HCT116 (cell line): Measurements from ENCODE around the gene CAMK2G. TPM values are rescaled to one million over a fixed set of nuclear protein-coding genes. Genes with fewer than 3 reads are reported as not detected.

Experiments used
- ATAC-seq: fragments of 200-7000 bp; cut with Tn5 transposase; 2 replicates; pipeline ENCODE4 v1.9.1; 2020; ENCODE audit warnings: mild to moderate bottlenecking, moderate library complexity
- BruUV-seq: library from RNA; stranded (reverse); fragments of 400-500 nt; replicated peaks from 2 replicates; lab custom pipeline; 2021; lab: Mats Ljungman, UMichigan
- CTCF ChIA-PET: fragments of 300-600 bp; sonication (Branson Sonifier 250); formaldehyde crosslinking; loops from one replicate; lab custom pipeline; 2021; ENCODE audit warnings: antibody characterized with exemption; lab: Charles Lee
- POLR2A ChIA-PET: fragments of 300-600, 350-600 bp; sonication (Branson Sonifier 250); formaldehyde crosslinking; loops from one replicate; lab custom pipeline; 2021; ENCODE audit warnings: antibody characterized with exemption; lab: Charles Lee
- RAD21 ChIA-PET, 2 experiments: fragments of 300-600 bp; sonication (Branson Sonifier 250); formaldehyde crosslinking; loops; one replicate each; lab custom pipeline; 2023; ENCODE audit warnings: low total read pairs in 2 of 2; ENCODE audit not compliant: uncharacterized antibody in 2 of 2, unreplicated experiment in 2 of 2, low non-redundant PET in 1 of 2; lab: Charles Lee
- DNase-seq: peaks from one replicate; pipeline ENCODE4 v3.0.0-alpha.2; 2010; ENCODE audit warnings: low read depth, low spot score
- H2AFZ ChIP-seq: fragments of 200-600 bp; shearing (Covaris generic), sonication (generic); 2 replicates; pipeline ENCODE4 v1.6.1; 2017; ENCODE audit warnings: low read depth, mixed run types, mixed read lengths, antibody characterized with exemption, low read length; ENCODE audit not compliant: poor library complexity, severe bottlenecking
- H3K27ac ChIP-seq: 2 replicates; pipeline ENCODE4 v1.5.1; 2012; ENCODE audit warnings: low read depth, low read length
- H3K27me3 ChIP-seq: fragments of 200-600 bp; sonication (generic); 2 replicates; pipeline ENCODE4 v1.6.1; 2016; ENCODE audit warnings: mixed run types, low read length, mixed read lengths; ENCODE audit not compliant: insufficient read depth
- H3K36me3 ChIP-seq, 2 experiments: fragments of 200-500 bp in 1 of 2; fragments of 200-600 bp in 1 of 2; sonication (Bioruptor generic) in 1 of 2; sonication (generic) in 1 of 2; 2 replicates each; pipeline versions ENCODE4 v1.5.1 to v1.6.1; 2014 to 2016; ENCODE audit warnings: low read length in 2 of 2, inconsistent platforms in 1 of 2, mixed read lengths in 1 of 2, mixed run types in 1 of 2; ENCODE audit not compliant: insufficient read depth in 2 of 2, control insufficient read depth in 1 of 2
- H3K4me1 ChIP-seq, 2 experiments: fragments of 200-600 bp in 1 of 2; sonication (generic) in 1 of 2; 2 replicates each; pipeline versions ENCODE4 v1.5.1 to v1.6.1; 2012 to 2017; ENCODE audit warnings: low read length in 2 of 2, inconsistent platforms in 1 of 2, mild to moderate bottlenecking in 1 of 2, mixed read lengths in 1 of 2, mixed run types in 1 of 2, moderate library complexity in 1 of 2; ENCODE audit not compliant: insufficient read depth in 2 of 2, control insufficient read depth in 1 of 2
- H3K4me2 ChIP-seq: fragments of 200-600 bp; sonication (generic); 2 replicates; pipeline ENCODE4 v1.6.1; 2017; ENCODE audit warnings: mixed run types, low read length, mixed read lengths
- H3K4me3 ChIP-seq, 2 experiments: fragments of 200-600 bp in 1 of 2; sonication (generic) in 1 of 2; replicated peaks in 1 of 2; 2 replicates each; pipeline ENCODE4 v1.5.1; 2011 to 2016; ENCODE audit warnings: low read length in 2 of 2, control low read depth in 1 of 2, low read depth in 1 of 2, mild to moderate bottlenecking in 1 of 2, mixed read lengths in 1 of 2, mixed run types in 1 of 2
- H3K79me2 ChIP-seq: fragments of 200-600 bp; sonication (generic); 2 replicates; pipeline ENCODE4 v1.6.1; 2017; ENCODE audit warnings: mild to moderate bottlenecking, mixed run types, low read length, moderate library complexity, mixed read lengths; ENCODE audit not compliant: insufficient read depth
- H3K9ac ChIP-seq: fragments of 200-600 bp; sonication (generic); 2 replicates; pipeline ENCODE4 v1.6.1; 2016; ENCODE audit warnings: low read length, mixed read lengths
- H3K9me2 ChIP-seq: fragments of 200-600 bp; sonication (generic), shearing (Covaris generic); 2 replicates; pipeline ENCODE4 v1.6.1; 2017; ENCODE audit warnings: mixed run types, mild to moderate bottlenecking, moderate library complexity; ENCODE audit not compliant: insufficient read depth
- H3K9me3 ChIP-seq, 2 experiments: fragments of 200-500 bp in 1 of 2; fragments of 200-600 bp in 1 of 2; sonication (Bioruptor generic) in 1 of 2; sonication (generic) in 1 of 2; 2 replicates each; pipeline ENCODE4 v1.6.1; 2014 to 2017; ENCODE audit warnings: low read length in 2 of 2, mixed read lengths in 2 of 2, inconsistent platforms in 1 of 2, low read depth in 1 of 2, mild to moderate bottlenecking in 1 of 2, mixed run types in 1 of 2, moderate library complexity in 1 of 2; ENCODE audit not compliant: control insufficient read depth in 1 of 2, insufficient read depth in 1 of 2
- H4K20me1 ChIP-seq: fragments of 200-600 bp; sonication (generic), shearing (Covaris generic); 2 replicates; pipeline ENCODE4 v1.6.1; 2017; ENCODE audit warnings: mixed run types, mild to moderate bottlenecking, moderate library complexity; ENCODE audit not compliant: insufficient read depth
- CEBPB ChIP-seq: IDR thresholded peaks from 2 replicates; pipeline ENCODE4 v1.6.1; 2012; ENCODE audit warnings: low read depth
- CTCF ChIP-seq, 3 experiments: fragments of 200-600 bp in 1 of 3; sonication (generic) in 1 of 3; IDR thresholded peaks in 2 of 3; conservative IDR thresholded peaks in 1 of 3; 2 replicates each; pipeline ENCODE4 v1.5.1; 2012 to 2017; ENCODE audit warnings: low read depth in 2 of 3, low read length in 2 of 3, antibody characterized with exemption in 1 of 3, borderline replicate concordance in 1 of 3, control low read depth in 1 of 3, mild to moderate bottlenecking in 1 of 3, mixed read lengths in 1 of 3, mixed run types in 1 of 3, moderate library complexity in 1 of 3; ENCODE audit not compliant: insufficient read depth in 1 of 3
- EZH2 ChIP-seq: fragments of 200-600 bp; sonication (generic); IDR thresholded peaks from 2 replicates; pipeline ENCODE4 v1.6.1; 2017; ENCODE audit warnings: antibody characterized with exemption, mixed run types
- EZH2phosphoT487 ChIP-seq: fragments of 200-600 bp; IDR thresholded peaks from 2 replicates; pipeline ENCODE4 v1.6.1; 2018; ENCODE audit warnings: antibody characterized with exemption, borderline replicate concordance
- JUND ChIP-seq: IDR thresholded peaks from 2 replicates; pipeline ENCODE4 v1.6.1; 2012
- POLR2AphosphoS5 ChIP-seq: IDR thresholded peaks from 2 replicates; pipeline ENCODE4 v1.6.1; 2011; ENCODE audit warnings: mild to moderate bottlenecking, low read depth, low read length, moderate library complexity
- YY1 ChIP-seq: IDR thresholded peaks from 2 replicates; pipeline ENCODE4 v1.6.1; 2011; ENCODE audit warnings: low read length, low read depth, moderate library complexity, mild to moderate bottlenecking; ENCODE audit not compliant: insufficient replicate concordance; ENCODE audit errors: extremely low read depth
- ZBTB33 ChIP-seq: IDR thresholded peaks from 2 replicates; pipeline ENCODE4 v1.6.1; 2011; ENCODE audit warnings: mild to moderate bottlenecking, low read length, moderate library complexity; ENCODE audit not compliant: insufficient replicate concordance; ENCODE audit errors: extremely low read depth
- intact Hi-C: fragments of 100-400 bp; cut with micrococcal nuclease; formaldehyde crosslinking; loops from 2 replicates; pipeline ENCODE4 v1.10.0; 2022
- total RNA-seq: library from RNA; stranded (reverse); gene quantifications from one replicate; pipeline ENCODE4 v1.2.1, GENCODE V29; 2021; ENCODE audit not compliant: unreplicated experiment

The CAMK2G gene
- total RNA-seq, 1 experiment from 2014 or later: 28.3 TPM

DNA sequence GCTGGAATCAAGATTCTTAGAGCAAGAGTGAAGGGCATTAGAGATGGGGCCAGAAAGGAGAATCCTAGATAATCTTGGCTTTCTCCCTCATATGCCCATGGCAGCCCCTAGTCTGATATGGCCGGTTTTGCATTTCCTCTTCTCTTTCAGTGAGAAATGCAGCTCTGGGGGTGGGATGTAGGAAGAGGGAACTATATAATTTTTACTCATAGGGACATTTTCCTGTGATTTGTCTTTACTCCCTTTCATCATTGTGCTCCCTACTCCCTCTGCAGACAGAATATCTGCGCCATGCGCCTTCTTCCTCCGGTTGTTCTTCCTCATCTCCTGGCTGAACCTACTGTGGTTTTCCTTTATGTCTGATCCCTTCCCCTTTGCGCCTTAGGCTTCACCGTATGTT, 109.3 kb downstream of the CAMK2G start (continued):
- no peak for TF ChIP-seq JUND

DNA sequence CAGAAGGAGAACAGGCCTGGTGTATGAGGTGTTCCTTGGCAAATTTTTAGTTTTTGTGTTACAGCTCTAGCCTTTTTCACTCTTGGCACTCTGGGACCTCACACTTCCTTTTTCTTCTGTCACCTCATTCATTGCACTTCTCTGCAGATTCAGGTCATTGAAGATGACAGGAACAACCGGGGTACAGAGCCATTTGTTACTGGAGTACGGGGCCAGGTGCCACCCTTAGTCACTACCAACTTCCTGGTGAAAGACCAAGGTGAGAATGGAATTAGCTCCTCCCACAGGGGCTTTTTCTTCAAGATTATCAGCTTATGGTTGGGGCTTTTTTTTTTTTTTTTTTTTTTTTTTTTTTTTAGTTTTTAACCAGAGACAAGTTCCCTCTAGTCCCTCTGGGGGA, 111.0 kb downstream of the CAMK2G start:
- POLR2A ChIA-PET: no interaction called here
- intact Hi-C loops: no loop called here
- no peaks in the 10 kb centered on the region for H4K20me1 ChIP-seq
- no TSS peak for BruUV-seq
- RAD21 ChIA-PET: interaction anchor here in 1 of 2 experiments (0.9 kb wide), 1 partner anchor 10 kb away, joined by 4 read pairs; no protein-coding TSS in a partner anchor
- H3K9me3 ChIP-seq: no peaks in the 10 kb centered on the region
- no peak for TF ChIP-seq YY1
- no peak for TF ChIP-seq EZH2
- no peak for TF ChIP-seq CTCF (IDR thresholded peaks at IDR 0.05 in 2 of 3, conservative IDR thresholded peaks at IDR 0.05 in 1 of 3; ENCODE audit: borderline replicate concordance in 1 of 3, insufficient read depth in 1 of 3, low read depth in 2 of 3, low read length in 2 of 3)
- TF ChIP-seq JUND: no peak
- no peak for TF ChIP-seq ZBTB33
- no peak for TF ChIP-seq EZH2phosphoT487
- TF ChIP-seq POLR2AphosphoS5: no peak
- TF ChIP-seq CEBPB: no peak
- H3K4me1 ChIP-seq: peaks cover 0 to 27% of the 10 kb centered on the region in 2 experiments; a peak in 3 of 4 replicates
- no peak for ATAC-seq
- no peak overlapping the region for H3K4me3 ChIP-seq
- DNase-seq: no peak
- peaks cover 48 to 56% of the 10 kb centered on the region in 2 experiments for H3K36me3 ChIP-seq
- H3K27me3 ChIP-seq: no peaks in the 10 kb centered on the region
- H3K9ac ChIP-seq: 0 out of 2 replicates have a peak overlapping the region, but pooled peaks have one; percentile 21
- no peaks in the 10 kb centered on the region for H3K9me2 ChIP-seq
- no peak overlapping the region for H3K27ac ChIP-seq
- H3K79me2 ChIP-seq: peaks cover 4% of the 10 kb centered on the region
- no peak overlapping the region for H2AFZ ChIP-seq
- CTCF ChIA-PET: interaction anchor here (1.0 to 1.1 kb wide), 2 partner anchors 8 to 112 kb away, joined by 3 read pairs; a partner anchor contains a TSS
- H3K4me2 ChIP-seq: peak overlapping the region; percentile 46
